ENCODE measurements around the gene SHF.

DNA sequence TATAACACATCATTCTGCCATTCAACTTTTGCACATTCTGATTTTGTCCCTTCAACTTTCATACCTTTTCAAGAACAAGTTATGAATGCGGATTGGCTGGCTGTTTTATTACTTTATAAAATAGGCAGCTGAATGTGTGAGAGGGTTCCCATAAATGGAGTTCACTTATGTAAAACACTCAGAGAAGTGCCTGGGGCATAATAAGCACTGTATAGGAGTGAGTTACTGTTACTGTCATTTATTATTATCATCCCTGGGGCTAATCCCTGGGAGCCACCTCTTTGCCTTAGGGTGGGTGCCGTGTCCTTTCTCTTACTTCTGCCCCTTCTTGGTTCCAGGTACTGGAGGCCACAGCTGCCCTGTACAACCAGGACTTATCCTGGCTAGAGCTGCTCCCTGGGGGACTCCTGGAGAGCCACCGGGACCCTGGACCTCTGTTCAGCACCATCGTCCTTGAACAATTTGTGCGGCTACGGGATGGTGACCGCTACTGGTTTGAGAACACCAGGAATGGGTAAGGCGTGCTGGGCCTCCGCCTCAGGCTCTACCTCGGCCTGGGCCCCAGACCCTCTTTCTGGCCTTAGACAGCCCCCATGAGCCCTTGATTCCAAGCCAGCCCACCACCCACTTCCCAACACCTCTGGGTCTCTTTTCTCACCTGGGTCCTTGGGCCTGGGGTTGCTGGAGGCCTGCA is 47.1 kb downstream of the SHF start:
- TF ChIP-seq ZNF140 (tag by site-specific recombination; IDR thresholded peaks at IDR 0.05), result no peak
- TF ChIP-seq ZSCAN5A (tag by site-specific recombination; IDR thresholded peaks at IDR 0.05), result no peak
- TF ChIP-seq, protein P1, sequence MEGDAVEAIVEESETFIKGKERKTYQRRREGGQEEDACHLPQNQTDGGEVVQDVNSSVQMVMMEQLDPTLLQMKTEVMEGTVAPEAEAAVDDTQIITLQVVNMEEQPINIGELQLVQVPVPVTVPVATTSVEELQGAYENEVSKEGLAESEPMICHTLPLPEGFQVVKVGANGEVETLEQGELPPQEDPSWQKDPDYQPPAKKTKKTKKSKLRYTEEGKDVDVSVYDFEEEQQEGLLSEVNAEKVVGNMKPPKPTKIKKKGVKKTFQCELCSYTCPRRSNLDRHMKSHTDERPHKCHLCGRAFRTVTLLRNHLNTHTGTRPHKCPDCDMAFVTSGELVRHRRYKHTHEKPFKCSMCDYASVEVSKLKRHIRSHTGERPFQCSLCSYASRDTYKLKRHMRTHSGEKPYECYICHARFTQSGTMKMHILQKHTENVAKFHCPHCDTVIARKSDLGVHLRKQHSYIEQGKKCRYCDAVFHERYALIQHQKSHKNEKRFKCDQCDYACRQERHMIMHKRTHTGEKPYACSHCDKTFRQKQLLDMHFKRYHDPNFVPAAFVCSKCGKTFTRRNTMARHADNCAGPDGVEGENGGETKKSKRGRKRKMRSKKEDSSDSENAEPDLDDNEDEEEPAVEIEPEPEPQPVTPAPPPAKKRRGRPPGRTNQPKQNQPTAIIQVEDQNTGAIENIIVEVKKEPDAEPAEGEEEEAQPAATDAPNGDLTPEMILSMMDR (tag by site-specific recombination; IDR thresholded peaks at IDR 0.05), result no peak
- no peak for TF ChIP-seq MZF1 (tag by site-specific recombination; IDR thresholded peaks at IDR 0.05; ENCODE audit: borderline replicate concordance)
- no peak for TF ChIP-seq SP2 (tag by site-specific recombination; IDR thresholded peaks at IDR 0.05)
- no peak for TF ChIP-seq ZBTB49 (tag by site-specific recombination; IDR thresholded peaks at IDR 0.05; ENCODE audit: low read depth)
